HG03457 (cell line): Measurements from ENCODE around the gene DUSP12.
A peak's percentile ranks its signal among the peaks of the same experiment; 100 is the strongest.
"Not testable (repeated sequence)": the region's sequence is repeated elsewhere in the genome, so short reads cannot be mapped to it uniquely, and the experiment has no call there.

Experiments used
- ATAC-seq: cut with Tn5 transposase; IDR thresholded peaks from one replicate; pipeline ENCODE4 v1.9.1; 2021; ENCODE audit warnings: moderate number of reproducible peaks; ENCODE audit not compliant: unreplicated experiment

Gene DUSP12, protein sequence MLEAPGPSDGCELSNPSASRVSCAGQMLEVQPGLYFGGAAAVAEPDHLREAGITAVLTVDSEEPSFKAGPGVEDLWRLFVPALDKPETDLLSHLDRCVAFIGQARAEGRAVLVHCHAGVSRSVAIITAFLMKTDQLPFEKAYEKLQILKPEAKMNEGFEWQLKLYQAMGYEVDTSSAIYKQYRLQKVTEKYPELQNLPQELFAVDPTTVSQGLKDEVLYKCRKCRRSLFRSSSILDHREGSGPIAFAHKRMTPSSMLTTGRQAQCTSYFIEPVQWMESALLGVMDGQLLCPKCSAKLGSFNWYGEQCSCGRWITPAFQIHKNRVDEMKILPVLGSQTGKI

DNA sequence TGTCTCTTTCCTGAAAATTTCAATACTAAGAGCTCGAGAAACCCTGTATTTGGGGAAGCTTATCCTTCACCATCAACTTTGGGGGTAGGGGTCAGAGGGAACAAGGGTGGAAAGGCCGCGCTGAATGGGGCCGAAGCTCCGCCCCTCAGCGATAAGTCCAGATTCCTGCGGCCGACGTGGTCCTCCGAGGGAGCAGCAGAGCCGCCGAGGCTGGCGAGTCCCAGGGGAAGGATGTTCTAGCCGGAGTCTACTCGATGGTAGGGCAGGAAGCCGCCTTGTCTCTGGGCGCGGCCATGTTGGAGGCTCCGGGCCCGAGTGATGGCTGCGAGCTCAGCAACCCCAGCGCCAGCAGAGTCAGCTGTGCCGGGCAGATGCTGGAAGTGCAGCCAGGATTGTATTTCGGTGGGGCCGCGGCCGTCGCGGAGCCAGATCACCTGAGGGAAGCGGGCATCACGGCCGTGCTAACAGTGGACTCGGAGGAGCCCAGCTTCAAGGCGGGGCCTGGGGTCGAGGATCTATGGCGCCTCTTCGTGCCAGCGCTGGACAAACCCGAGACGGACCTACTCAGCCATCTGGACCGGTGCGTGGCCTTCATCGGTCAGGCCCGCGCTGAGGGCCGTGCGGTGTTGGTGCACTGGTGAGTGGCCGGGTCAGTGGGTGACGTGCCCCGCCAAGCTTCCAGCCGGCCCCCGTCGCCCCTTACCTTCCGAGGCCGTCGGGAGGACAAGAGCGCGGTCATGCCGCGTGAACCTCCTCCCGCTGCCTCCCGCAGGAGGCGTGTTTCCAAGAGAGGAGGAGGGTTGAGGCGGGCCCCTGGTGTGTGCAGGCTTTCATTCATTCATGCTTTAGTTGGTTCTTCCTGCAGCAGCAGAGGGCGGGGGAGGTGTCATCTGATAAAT, at the start of gene DUSP12:
DUSP12 (plus strand) TSS at position 278 of the 899 bp plus-strand sequence; CDS start at position 294, 16 bp downstream.
- ATAC-seq, result peak; percentile 76

GRCh38 chr1:161702250-161702649, 47.3 kb upstream of the DUSP12 start:
- no peak for ATAC-seq

GRCh38 chr1:161705537-161705936, 44.0 kb upstream of the DUSP12 start:
- no peak for ATAC-seq

DNA sequence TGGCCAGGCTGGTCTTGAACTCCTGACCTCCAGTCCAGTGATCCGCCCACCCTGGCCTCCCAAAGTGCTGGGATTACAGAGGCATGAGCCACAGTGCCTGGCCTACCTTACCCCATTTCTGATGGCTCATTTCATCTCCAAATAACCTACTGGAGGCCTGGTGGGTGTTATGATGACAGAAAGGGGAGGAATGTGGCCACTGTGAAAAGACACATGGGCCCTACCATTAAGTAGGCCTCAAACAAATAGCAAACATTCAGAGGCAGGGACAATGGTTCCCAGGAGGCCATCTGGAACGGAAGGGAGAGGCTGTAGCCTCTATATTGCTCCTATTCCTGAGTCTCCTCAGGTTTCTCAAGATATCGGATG, 43.5 kb upstream of the DUSP12 start:
- ATAC-seq, result no peak

- peak; percentile 61 for ATAC-seq
Observed at GRCh38 chr1:161706482-161707347, 42.9 kb upstream of the DUSP12 start, which contains the start of gene FCRLA. Gene FCRLA (plus strand): TSS chr1:161707229. CDS start chr1:161707265, 36 bp downstream.

- no peak for ATAC-seq
Observed at GRCh38 chr1:161707503-161707902, 42.1 kb upstream of the DUSP12 start.

- ATAC-seq, result no peak
Observed at GRCh38 chr1:161709373-161709772, 40.2 kb upstream of the DUSP12 start.

DNA sequence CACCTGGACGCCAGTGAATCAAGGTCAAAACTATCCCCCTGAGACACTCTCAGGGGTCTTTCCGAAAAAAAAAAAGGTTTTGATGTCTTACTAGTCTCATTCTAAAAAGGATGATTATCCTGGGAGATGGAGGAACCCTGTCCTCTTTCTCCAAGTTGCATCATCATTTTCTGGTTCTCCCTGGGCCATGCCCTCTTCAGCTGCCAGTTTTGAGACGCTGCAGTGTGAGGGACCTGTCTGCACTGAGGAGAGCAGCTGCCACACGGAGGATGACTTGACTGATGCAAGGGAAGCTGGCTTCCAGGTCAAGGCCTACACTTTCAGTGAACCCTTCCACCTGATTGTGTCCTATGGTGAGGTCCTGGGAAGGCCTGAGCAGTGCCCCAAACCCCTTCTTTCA, 39.0 kb upstream of the DUSP12 start:
- no peak for ATAC-seq

DNA sequence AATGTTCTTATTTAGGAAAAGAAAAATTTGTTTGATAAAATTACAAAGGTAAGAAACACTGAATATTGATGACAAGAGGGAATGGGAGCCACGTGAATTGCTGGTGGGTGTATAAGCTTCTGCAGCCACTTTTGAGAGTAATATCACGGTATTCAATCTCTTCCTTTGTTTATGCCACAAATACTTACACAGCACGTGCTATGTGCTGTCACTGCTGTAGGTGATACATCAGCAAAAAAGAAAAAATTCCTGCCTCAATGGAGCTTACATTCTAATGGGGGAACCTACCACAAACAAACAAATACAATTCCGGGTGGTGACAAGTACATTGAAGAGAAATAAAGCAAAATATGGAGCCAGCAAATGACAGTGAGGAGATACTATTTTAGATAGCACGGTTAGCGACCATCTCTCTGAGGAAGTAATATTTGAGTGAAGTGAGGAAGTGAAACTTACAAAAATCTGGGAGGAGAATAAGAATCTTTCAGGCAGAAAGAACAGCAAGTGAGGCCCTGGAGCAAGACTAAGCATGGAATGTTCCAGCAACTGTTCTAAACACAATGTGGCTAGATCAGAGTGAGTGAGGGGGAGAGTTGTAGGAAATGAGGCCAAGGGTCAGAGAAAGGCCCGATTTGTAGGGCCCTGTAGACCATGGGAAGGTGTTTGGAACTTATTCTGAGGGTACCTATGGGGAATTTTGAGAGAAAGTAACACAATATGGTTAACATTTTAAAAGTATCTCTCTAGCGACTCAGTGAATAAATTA, 30.8 kb upstream of the DUSP12 start:
- ATAC-seq, result no peak

GRCh38 chr1:161719325-161719611, 30.3 kb upstream of the DUSP12 start:
- no peak for ATAC-seq

DNA sequence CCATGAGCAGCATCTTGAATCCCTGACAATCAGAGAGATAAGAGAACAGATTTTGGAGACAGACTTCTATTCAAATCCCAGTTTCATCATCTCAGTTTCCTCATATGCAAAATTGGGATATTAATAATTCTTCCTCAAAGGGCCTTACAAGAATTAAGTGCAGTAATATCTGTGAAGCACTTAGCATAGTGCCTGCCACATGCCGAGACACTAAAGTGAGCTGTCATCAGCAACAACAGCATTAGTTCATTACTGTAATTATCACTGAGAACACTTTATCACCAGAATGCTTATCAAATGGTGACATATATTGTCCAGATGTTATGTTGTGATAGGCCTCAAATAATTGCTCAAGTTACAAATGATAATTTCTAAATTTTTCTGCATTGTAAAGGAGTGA, 29.2 kb upstream of the DUSP12 start:
- ATAC-seq, result no peak

GRCh38 chr1:161720956-161721737, 28.4 kb upstream of the DUSP12 start, which contains the start of gene FCRLB:
Gene FCRLB (plus strand): TSS chr1:161721544. CDS start chr1:161722673, 1,129 bp downstream.
- no peak for ATAC-seq

GRCh38 chr1:161721738-161722343, 27.7 kb upstream of the DUSP12 start:
- no peak for ATAC-seq

- no peak for ATAC-seq
Observed at GRCh38 chr1:161722406-161722805, 27.2 kb upstream of the DUSP12 start.

- no peak for ATAC-seq
Observed at GRCh38 chr1:161723459-161724141, 26.0 kb upstream of the DUSP12 start.

GRCh38 chr1:161725258-161725907, 24.2 kb upstream of the DUSP12 start:
- not testable (repeated sequence) for ATAC-seq

- no peak for ATAC-seq
Observed at GRCh38 chr1:161725908-161726472, 23.6 kb upstream of the DUSP12 start.
